BJ (cell line): Measurements from ENCODE around the gene AKR1B1. TPM values are rescaled to one million over a fixed set of nuclear protein-coding genes. Genes with fewer than 3 reads are reported as not detected.

Experiments used
- CTCF ChIA-PET: fragments of 350-600 bp; formaldehyde crosslinking; extraction: SDS; loops from one replicate; lab custom pipeline; 2021; ENCODE audit warnings: antibody characterized with exemption, inconsistent platforms; lab: Yijun Ruan, JAX
- POLR2A ChIA-PET: fragments of 300-600 bp; sonication (Branson Sonifier 250); formaldehyde crosslinking; extraction: SDS; loops from one replicate; lab custom pipeline; 2021; ENCODE audit warnings: antibody characterized with exemption; lab: Charles Lee
- DNase-seq: peaks from one replicate; pipeline ENCODE4 v3.0.0-alpha.2; 2011; ENCODE audit warnings: low read depth
- H3K27me3 ChIP-seq: 2 replicates; pipeline ENCODE4 v1.6.0; 2011; ENCODE audit warnings: low read length; ENCODE audit not compliant: control insufficient read depth, insufficient read depth
- H3K36me3 ChIP-seq: 2 replicates; pipeline ENCODE4 v1.5.1; 2011; ENCODE audit warnings: low read length; ENCODE audit not compliant: control insufficient read depth, insufficient read depth
- H3K4me3 ChIP-seq: 2 replicates; pipeline ENCODE4 v1.5.1; 2011; ENCODE audit warnings: low read depth, mild to moderate bottlenecking, control low read depth, low read length
- CTCF ChIP-seq: IDR thresholded peaks from 2 replicates; pipeline ENCODE4 v1.5.1; 2011; ENCODE audit warnings: low read depth, mild to moderate bottlenecking, control low read depth, inconsistent platforms, low read length, moderate library complexity; ENCODE audit not compliant: insufficient read depth
- polyA plus RNA-seq: library from polyadenylated mRNA; depleted of rRNA; stranded (reverse); fragments of >200 nt; gene quantifications from 2 replicates; pipeline ENCODE4 v1.2.3, GENCODE V29; 2011

Gene AKR1B1
- polyA plus RNA-seq, 1 experiment, result 331 TPM

GRCh38 chr7:134432296-134433152 is 26.4 kb downstream of the AKR1B1 start:
- TF ChIP-seq CTCF, result peak; percentile 53
- H3K4me3 ChIP-seq, result peak overlapping the region; percentile 28
- CTCF ChIA-PET, result interaction anchor here (0.6 to 8.5 kb wide), 38 partner anchors 11 to 779 kb away, joined by 3 to 323 read pairs (median 6); partner anchors contain the start of genes AKR1B1, AKR1B10, AKR1B15 and SLC35B4
- no peaks in the 10 kb centered on the region for H3K27me3 ChIP-seq
- peak; percentile 54 for DNase-seq
- H3K36me3 ChIP-seq, result no peaks in the 10 kb centered on the region
- POLR2A ChIA-PET, result interaction anchor here (1.0 kb wide), 1 partner anchor 173 kb away, joined by 3 read pairs; no protein-coding TSS in a partner anchor

GRCh38 chr7:134431815-134432214 is 27.1 kb downstream of the AKR1B1 start:
- Histone ChIP-seq H3K4me3 (peak overlapping the region; percentile 28), H3K27me3 (no peaks in the 10 kb centered on the region), H3K36me3 (no peaks in the 10 kb centered on the region)
- ChIA-PET CTCF (interaction anchor here (0.6 to 8.5 kb wide), 30 partner anchors 10 to 780 kb away, joined by 3 to 323 read pairs (median 7); partner anchors contain the start of genes AKR1B1, AKR1B10, AKR1B15 and SLC35B4), POLR2A (no interaction called here)
- no peak for DNase-seq
- TF ChIP-seq CTCF, result no peak

- DNase-seq, result no peak
- Histone ChIP-seq H3K4me3 (no peak overlapping the region), H3K27me3 (no peaks in the 10 kb centered on the region), H3K36me3 (no peaks in the 10 kb centered on the region)
- no peak for TF ChIP-seq CTCF
- POLR2A ChIA-PET, result no interaction called here
- CTCF ChIA-PET, result interaction anchor here (0.8 to 8.5 kb wide), 5 partner anchors 8 to 82 kb away, joined by 3 to 323 read pairs (median 3); no protein-coding TSS in a partner anchor
These were observed 29.4 kb downstream of the AKR1B1 start for GRCh38 chr7:134429481-134429880.

- ChIA-PET CTCF (interaction anchor here (1.1 to 8.5 kb wide), 2 partner anchors 15 to 83 kb away, joined by 3 to 323 read pairs; no protein-coding TSS in a partner anchor), POLR2A (no interaction called here)
- no peak for DNase-seq
- H3K36me3 ChIP-seq, result no peaks in the 10 kb centered on the region
- no peaks in the 10 kb centered on the region for H3K27me3 ChIP-seq
- no peak for TF ChIP-seq CTCF
- H3K4me3 ChIP-seq, result no peak overlapping the region
These were observed 30.0 kb downstream of the AKR1B1 start for GRCh38 chr7:134428942-134429341.

- no peak for TF ChIP-seq CTCF
- CTCF ChIA-PET, result interaction anchor here (0.7 to 8.5 kb wide), 3 partner anchors 20 to 84 kb away, joined by 3 to 323 read pairs (median 5); no protein-coding TSS in a partner anchor
- POLR2A ChIA-PET, result no interaction called here
- Histone ChIP-seq H3K36me3 (no peaks in the 10 kb centered on the region), H3K27me3 (no peaks in the 10 kb centered on the region), H3K4me3 (no peak overlapping the region)
- no peak for DNase-seq
These were observed 31.0 kb downstream of the AKR1B1 start for GRCh38 chr7:134427896-134428295.
